22Rv1 (cell line): Measurements from ENCODE around the gene IKZF3.

Experiments used
- ZFX ChIP-seq: fragments of 450-650 bp; IDR thresholded peaks from 2 replicates; pipeline ENCODE4 v1.6.1; 2017; ENCODE audit warnings: antibody characterized with exemption, borderline replicate concordance
- TF ChIP-seq, protein P1 (sequence below): fragments of 450-650 bp; IDR thresholded peaks from 2 replicates; pipeline ENCODE4 v1.5.1; 2017; ENCODE audit warnings: mild to moderate bottlenecking

DNA sequence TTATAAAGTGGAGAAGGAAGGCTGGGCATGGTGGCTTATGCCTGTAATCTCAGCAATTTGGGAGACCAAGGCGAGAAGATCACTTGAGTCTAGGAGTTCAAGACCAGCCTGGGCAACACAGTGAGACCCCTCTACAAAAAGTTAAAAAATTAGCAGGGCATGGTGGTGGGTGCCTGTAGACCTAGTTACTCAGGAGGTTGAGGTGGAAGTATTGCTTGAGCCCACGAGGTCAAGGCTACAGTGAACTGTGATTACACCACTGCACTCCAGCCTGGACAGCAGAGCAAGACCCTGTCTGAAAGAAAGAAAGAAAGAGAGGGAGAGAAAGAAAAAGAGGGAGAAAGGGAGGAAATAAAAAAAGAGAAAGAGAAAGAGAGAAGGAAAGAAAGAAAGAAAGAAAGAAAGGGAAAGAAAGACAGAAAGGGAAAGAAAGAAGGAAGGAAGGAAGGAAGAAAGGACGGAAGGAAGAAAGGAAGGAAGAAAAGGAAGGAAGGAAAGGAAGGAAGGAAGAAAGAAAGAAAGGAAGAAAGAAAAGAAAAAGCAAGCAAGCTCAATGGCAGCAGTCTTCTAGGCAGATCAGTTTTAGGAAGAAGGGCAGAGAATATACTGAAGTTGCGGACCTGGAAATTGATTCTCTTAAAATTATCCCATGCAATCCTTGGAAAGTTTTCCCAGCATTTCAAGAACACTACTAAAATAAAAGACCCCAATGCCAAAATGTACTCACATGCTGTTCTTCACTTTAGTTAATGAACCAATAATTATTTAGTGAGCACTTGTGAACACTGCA lies 53.0 kb downstream of the IKZF3 start:
- TF ChIP-seq, protein P1, sequence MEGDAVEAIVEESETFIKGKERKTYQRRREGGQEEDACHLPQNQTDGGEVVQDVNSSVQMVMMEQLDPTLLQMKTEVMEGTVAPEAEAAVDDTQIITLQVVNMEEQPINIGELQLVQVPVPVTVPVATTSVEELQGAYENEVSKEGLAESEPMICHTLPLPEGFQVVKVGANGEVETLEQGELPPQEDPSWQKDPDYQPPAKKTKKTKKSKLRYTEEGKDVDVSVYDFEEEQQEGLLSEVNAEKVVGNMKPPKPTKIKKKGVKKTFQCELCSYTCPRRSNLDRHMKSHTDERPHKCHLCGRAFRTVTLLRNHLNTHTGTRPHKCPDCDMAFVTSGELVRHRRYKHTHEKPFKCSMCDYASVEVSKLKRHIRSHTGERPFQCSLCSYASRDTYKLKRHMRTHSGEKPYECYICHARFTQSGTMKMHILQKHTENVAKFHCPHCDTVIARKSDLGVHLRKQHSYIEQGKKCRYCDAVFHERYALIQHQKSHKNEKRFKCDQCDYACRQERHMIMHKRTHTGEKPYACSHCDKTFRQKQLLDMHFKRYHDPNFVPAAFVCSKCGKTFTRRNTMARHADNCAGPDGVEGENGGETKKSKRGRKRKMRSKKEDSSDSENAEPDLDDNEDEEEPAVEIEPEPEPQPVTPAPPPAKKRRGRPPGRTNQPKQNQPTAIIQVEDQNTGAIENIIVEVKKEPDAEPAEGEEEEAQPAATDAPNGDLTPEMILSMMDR, result no peak
- no peak for TF ChIP-seq ZFX
